ENCODE results near the gene ITGB3.

ITGB3 gene

GRCh38 chr17:47230864-47231263 is 22.8 kb upstream of the ITGB3 start:
- H3K4me3 ChIP-seq (ENCODE audit: low read length), result no peak overlapping the region
- TF ChIP-seq CTCF (IDR thresholded peaks at IDR 0.05; ENCODE audit: insufficient read depth, low read depth, low read length, missing control alignments), result no peak
- DNase-seq (ENCODE audit: low read depth), result no peak

- DNase-seq (ENCODE audit: low read depth), result no peak
- no peak for TF ChIP-seq CTCF (IDR thresholded peaks at IDR 0.05; ENCODE audit: insufficient read depth, low read depth, low read length, missing control alignments)
- no peak overlapping the region for H3K4me3 ChIP-seq (ENCODE audit: low read length)
These were observed 22.3 kb upstream of the ITGB3 start for GRCh38 chr17:47231334-47231733.

- no peak overlapping the region for H3K4me3 ChIP-seq (ENCODE audit: low read length)
- TF ChIP-seq CTCF (IDR thresholded peaks at IDR 0.05; ENCODE audit: insufficient read depth, low read depth, low read length, missing control alignments), result no peak
- DNase-seq (ENCODE audit: low read depth), result no peak
These were observed 21.8 kb upstream of the ITGB3 start for GRCh38 chr17:47231866-47232265.

GRCh38 chr17:47232465-47232864 is 21.2 kb upstream of the ITGB3 start:
- H3K4me3 ChIP-seq (ENCODE audit: low read length), result no peak overlapping the region
- DNase-seq (ENCODE audit: low read depth), result no peak
- no peak for TF ChIP-seq CTCF (IDR thresholded peaks at IDR 0.05; ENCODE audit: insufficient read depth, low read depth, low read length, missing control alignments)

- no peak for DNase-seq (ENCODE audit: low read depth)
- TF ChIP-seq CTCF (IDR thresholded peaks at IDR 0.05; ENCODE audit: insufficient read depth, low read depth, low read length, missing control alignments), result no peak
- no peak overlapping the region for H3K4me3 ChIP-seq (ENCODE audit: low read length)
These were observed 18.1 kb upstream of the ITGB3 start for GRCh38 chr17:47235506-47235905.

GRCh38 chr17:47235923-47236322 is 17.7 kb upstream of the ITGB3 start:
- TF ChIP-seq CTCF (IDR thresholded peaks at IDR 0.05; ENCODE audit: insufficient read depth, low read depth, low read length, missing control alignments), result no peak
- no peak for DNase-seq (ENCODE audit: low read depth)

GRCh38 chr17:47237841-47238240 is 15.8 kb upstream of the ITGB3 start:
- no peak overlapping the region for H3K4me3 ChIP-seq (ENCODE audit: low read length)
- no peak for DNase-seq (ENCODE audit: low read depth)
- no peak for TF ChIP-seq CTCF (IDR thresholded peaks at IDR 0.05; ENCODE audit: insufficient read depth, low read depth, low read length, missing control alignments)

More at GRCh38 chr17:47235923-47236322, 17.7 kb upstream of the ITGB3 start:
- no peak overlapping the region for H3K4me3 ChIP-seq (ENCODE audit: low read length)
